Measurements from ENCODE around the gene GIGYF2.

GIGYF2 gene

GRCh38 chr2:232750135-232750671 lies 53.1 kb downstream of the GIGYF2 start:
- H3K9me3 Mint-ChIP-seq: no peaks in the 10 kb centered on the region
- no peak overlapping the region for H3K27ac Mint-ChIP-seq

GRCh38 chr2:232757905-232758304 lies 60.8 kb downstream of the GIGYF2 start:
- Mint-ChIP-seq H3K9me3 (no peaks in the 10 kb centered on the region), H3K4me1 (ENCODE audit: low read depth) (no peaks in the 10 kb centered on the region), H3K36me3 (ENCODE audit: low read depth) (peaks cover 63% of the 10 kb centered on the region), H3K27me3 (no peaks in the 10 kb centered on the region), H3K27ac (no peak overlapping the region), H3K4me3 (no peak overlapping the region)
- intact Hi-C loops (cut with micrococcal nuclease): no loop called here

More at GRCh38 chr2:232750135-232750671, 53.1 kb downstream of the GIGYF2 start:
- Mint-ChIP-seq H3K27me3 (no peaks in the 10 kb centered on the region), H3K36me3 (ENCODE audit: low read depth) (peaks cover 74% of the 10 kb centered on the region), H3K4me1 (ENCODE audit: low read depth) (no peaks in the 10 kb centered on the region), H3K4me3 (no peak overlapping the region)
- intact Hi-C loops (cut with micrococcal nuclease): no loop called here

- Mint-ChIP-seq H3K4me1 (ENCODE audit: low read depth) (no peaks in the 10 kb centered on the region), H3K4me3 (no peak overlapping the region), H3K27ac (no peak overlapping the region), H3K36me3 (ENCODE audit: low read depth) (peaks cover 66% of the 10 kb centered on the region), H3K27me3 (no peaks in the 10 kb centered on the region), H3K9me3 (no peaks in the 10 kb centered on the region)
- intact Hi-C loops (cut with micrococcal nuclease): no loop called here
Measured at GRCh38 chr2:232761301-232761907, 64.3 kb downstream of the GIGYF2 start.

- no peak overlapping the region for H3K4me3 Mint-ChIP-seq
- peaks cover 77% of the 10 kb centered on the region for H3K36me3 Mint-ChIP-seq (ENCODE audit: low read depth)
- no peaks in the 10 kb centered on the region for H3K27me3 Mint-ChIP-seq
- no peaks in the 10 kb centered on the region for H3K9me3 Mint-ChIP-seq
- intact Hi-C loops (cut with micrococcal nuclease): no loop called here
- H3K27ac Mint-ChIP-seq: no peak overlapping the region
- H3K4me1 Mint-ChIP-seq (ENCODE audit: low read depth): no peaks in the 10 kb centered on the region
Measured at GRCh38 chr2:232767866-232768265, 70.7 kb downstream of the GIGYF2 start.

GRCh38 chr2:232770207-232770606 lies 73.1 kb downstream of the GIGYF2 start:
- Mint-ChIP-seq H3K36me3 (ENCODE audit: low read depth) (peaks cover 76% of the 10 kb centered on the region), H3K4me1 (ENCODE audit: low read depth) (no peaks in the 10 kb centered on the region), H3K27me3 (no peaks in the 10 kb centered on the region), H3K27ac (no peak overlapping the region), H3K4me3 (no peak overlapping the region), H3K9me3 (no peaks in the 10 kb centered on the region)
- intact Hi-C loops (cut with micrococcal nuclease): no loop called here

GRCh38 chr2:232771870-232772269 lies 74.7 kb downstream of the GIGYF2 start:
- H3K4me1 Mint-ChIP-seq (ENCODE audit: low read depth): no peaks in the 10 kb centered on the region
- intact Hi-C loops (cut with micrococcal nuclease): no loop called here
- no peaks in the 10 kb centered on the region for H3K27me3 Mint-ChIP-seq
- no peak overlapping the region for H3K4me3 Mint-ChIP-seq
- H3K9me3 Mint-ChIP-seq: no peaks in the 10 kb centered on the region
- no peak overlapping the region for H3K27ac Mint-ChIP-seq
- H3K36me3 Mint-ChIP-seq (ENCODE audit: low read depth): peaks cover 68% of the 10 kb centered on the region

GRCh38 chr2:232772531-232772930 lies 75.4 kb downstream of the GIGYF2 start:
- Mint-ChIP-seq H3K9me3 (no peaks in the 10 kb centered on the region), H3K36me3 (ENCODE audit: low read depth) (peaks cover 73% of the 10 kb centered on the region), H3K4me1 (ENCODE audit: low read depth) (no peaks in the 10 kb centered on the region), H3K27me3 (no peaks in the 10 kb centered on the region), H3K4me3 (no peak overlapping the region), H3K27ac (no peak overlapping the region)
- intact Hi-C loops (cut with micrococcal nuclease): no loop called here

- no peak overlapping the region for H3K4me3 Mint-ChIP-seq
- no peaks in the 10 kb centered on the region for H3K9me3 Mint-ChIP-seq
- H3K27me3 Mint-ChIP-seq: no peaks in the 10 kb centered on the region
- intact Hi-C loops (cut with micrococcal nuclease): no loop called here
- no peaks in the 10 kb centered on the region for H3K4me1 Mint-ChIP-seq (ENCODE audit: low read depth)
- H3K36me3 Mint-ChIP-seq (ENCODE audit: low read depth): peaks cover 68% of the 10 kb centered on the region
- H3K27ac Mint-ChIP-seq: no peak overlapping the region
Measured at GRCh38 chr2:232773815-232774214, 76.7 kb downstream of the GIGYF2 start.

GRCh38 chr2:232776435-232776834 lies 79.3 kb downstream of the GIGYF2 start, which contains the start of gene KCNJ13:
KCNJ13 (minus strand) TSS chr2:232776565; CDS start chr2:232771362, 5,203 bp downstream.
- intact Hi-C loops (cut with micrococcal nuclease): no loop called here
- Mint-ChIP-seq H3K4me1 (ENCODE audit: low read depth) (no peaks in the 10 kb centered on the region), H3K4me3 (no peak within 1 kb of the TSS), H3K27me3 (no peaks in the 10 kb centered on the region), H3K27ac (no peak within 1 kb of the TSS), H3K36me3 (ENCODE audit: low read depth) (peaks cover 59% of the 10 kb centered on the region), H3K9me3 (no peaks in the 10 kb centered on the region)

- intact Hi-C loops (cut with micrococcal nuclease): no loop called here
- Mint-ChIP-seq H3K27me3 (no peaks in the 10 kb centered on the region), H3K27ac (no peak overlapping the region), H3K36me3 (ENCODE audit: low read depth) (peaks cover 54% of the 10 kb centered on the region), H3K9me3 (no peaks in the 10 kb centered on the region), H3K4me3 (no peak overlapping the region), H3K4me1 (ENCODE audit: low read depth) (no peaks in the 10 kb centered on the region)
Measured at GRCh38 chr2:232777276-232777675, 80.1 kb downstream of the GIGYF2 start.

- intact Hi-C loops (cut with micrococcal nuclease): no loop called here
- Mint-ChIP-seq H3K27me3 (no peaks in the 10 kb centered on the region), H3K4me1 (ENCODE audit: low read depth) (no peaks in the 10 kb centered on the region), H3K4me3 (no peak overlapping the region), H3K9me3 (no peaks in the 10 kb centered on the region), H3K27ac (no peak overlapping the region), H3K36me3 (ENCODE audit: low read depth) (peaks cover 48% of the 10 kb centered on the region)
Measured at GRCh38 chr2:232779465-232779864, 82.3 kb downstream of the GIGYF2 start.

GRCh38 chr2:232779934-232780333 lies 82.8 kb downstream of the GIGYF2 start:
- Mint-ChIP-seq H3K4me1 (ENCODE audit: low read depth) (no peaks in the 10 kb centered on the region), H3K27me3 (no peaks in the 10 kb centered on the region), H3K36me3 (ENCODE audit: low read depth) (peaks cover 48% of the 10 kb centered on the region), H3K4me3 (no peak overlapping the region), H3K9me3 (no peaks in the 10 kb centered on the region), H3K27ac (no peak overlapping the region)
- intact Hi-C loops (cut with micrococcal nuclease): no loop called here

- Mint-ChIP-seq H3K4me3 (no peak overlapping the region), H3K27ac (no peak overlapping the region), H3K27me3 (no peaks in the 10 kb centered on the region), H3K9me3 (no peaks in the 10 kb centered on the region), H3K4me1 (ENCODE audit: low read depth) (no peaks in the 10 kb centered on the region), H3K36me3 (ENCODE audit: low read depth) (peaks cover 46% of the 10 kb centered on the region)
- intact Hi-C loops (cut with micrococcal nuclease): no loop called here
Measured at GRCh38 chr2:232781765-232782164, 84.6 kb downstream of the GIGYF2 start.

GRCh38 chr2:232783278-232783677 lies 86.1 kb downstream of the GIGYF2 start:
- intact Hi-C loops (cut with micrococcal nuclease): no loop called here
- H3K9me3 Mint-ChIP-seq: no peaks in the 10 kb centered on the region
- no peaks in the 10 kb centered on the region for H3K4me1 Mint-ChIP-seq (ENCODE audit: low read depth)
- no peaks in the 10 kb centered on the region for H3K27me3 Mint-ChIP-seq
- H3K4me3 Mint-ChIP-seq: no peak overlapping the region
- peaks cover 38% of the 10 kb centered on the region for H3K36me3 Mint-ChIP-seq (ENCODE audit: low read depth)
- H3K27ac Mint-ChIP-seq: no peak overlapping the region

- Mint-ChIP-seq H3K36me3 (ENCODE audit: low read depth) (peaks cover 23% of the 10 kb centered on the region), H3K9me3 (no peaks in the 10 kb centered on the region), H3K4me1 (ENCODE audit: low read depth) (no peaks in the 10 kb centered on the region), H3K27ac (no peak overlapping the region), H3K4me3 (no peak overlapping the region), H3K27me3 (no peaks in the 10 kb centered on the region)
- intact Hi-C loops (cut with micrococcal nuclease): no loop called here
Measured at GRCh38 chr2:232787806-232788205, 90.7 kb downstream of the GIGYF2 start.
